D721Med (cell line): Measurements from ENCODE around the gene ZNF606.

ENCODE experiments used
- DNase-seq: peaks from one replicate; pipeline ENCODE4 v3.0.0; 2011; ENCODE audit warnings: low spot score; ENCODE audit not compliant: insufficient read length
- FAIRE-seq: peaks from 2 replicates; lab custom pipeline; 2011; peaks lifted over from hg19 to GRCh38; lab: Jason Lieb, UNC
- TF ChIP-seq, protein P1 (sequence below): IDR thresholded peaks from 2 replicates; pipeline ENCODE4 v1.5.1; 2012; ENCODE audit warnings: mild to moderate bottlenecking, control low read depth; ENCODE audit not compliant: insufficient read depth; ENCODE audit errors: missing control alignments

The ZNF606 gene

DNA sequence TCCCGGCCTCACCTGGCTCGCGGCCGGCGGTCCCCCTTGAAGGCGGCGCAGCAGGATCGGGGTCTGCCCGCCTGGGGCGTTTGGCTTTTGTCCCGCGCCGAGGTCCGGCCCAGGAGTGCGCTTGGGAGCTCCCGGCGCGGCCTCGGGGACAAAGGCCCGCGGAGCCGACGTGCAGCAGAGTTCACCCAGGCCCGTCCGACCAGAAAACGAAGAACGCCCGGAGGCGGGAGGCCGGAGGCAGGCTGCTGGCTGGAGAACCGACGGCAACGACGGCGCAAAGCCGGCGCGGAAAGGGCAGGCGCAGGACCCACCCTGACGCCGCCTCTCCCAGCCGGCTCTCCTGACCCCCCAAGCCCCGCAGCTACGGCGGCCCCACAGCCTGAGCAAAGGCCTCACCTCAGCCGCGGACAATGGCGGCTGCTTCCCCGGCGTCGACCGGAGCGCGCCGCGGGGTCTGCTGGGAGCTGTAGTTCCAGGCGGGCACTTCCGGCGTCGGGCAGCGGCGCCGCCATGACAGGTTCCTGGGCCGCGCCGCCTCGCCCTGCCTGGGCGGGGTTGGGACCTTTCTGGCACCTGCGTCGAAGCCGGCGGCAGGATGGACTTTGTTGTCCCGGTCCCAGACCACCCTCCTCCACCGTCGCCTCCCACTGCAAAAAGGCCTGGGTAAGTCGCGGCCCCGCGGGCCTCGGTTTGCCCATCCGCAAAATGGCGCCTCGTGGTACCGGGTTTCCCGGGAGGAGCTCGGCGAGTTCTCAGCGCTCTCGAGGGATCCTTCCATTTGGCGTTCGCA is at the start of gene ZNF606:
Gene ZNF606 (minus strand): TSS at position 437 of the 790 bp plus-strand sequence. CDS start 1,501 bp downstream, outside the sequence.
- DNase-seq (peak; percentile 83), FAIRE-seq (no peak)
- TF ChIP-seq, protein P1, sequence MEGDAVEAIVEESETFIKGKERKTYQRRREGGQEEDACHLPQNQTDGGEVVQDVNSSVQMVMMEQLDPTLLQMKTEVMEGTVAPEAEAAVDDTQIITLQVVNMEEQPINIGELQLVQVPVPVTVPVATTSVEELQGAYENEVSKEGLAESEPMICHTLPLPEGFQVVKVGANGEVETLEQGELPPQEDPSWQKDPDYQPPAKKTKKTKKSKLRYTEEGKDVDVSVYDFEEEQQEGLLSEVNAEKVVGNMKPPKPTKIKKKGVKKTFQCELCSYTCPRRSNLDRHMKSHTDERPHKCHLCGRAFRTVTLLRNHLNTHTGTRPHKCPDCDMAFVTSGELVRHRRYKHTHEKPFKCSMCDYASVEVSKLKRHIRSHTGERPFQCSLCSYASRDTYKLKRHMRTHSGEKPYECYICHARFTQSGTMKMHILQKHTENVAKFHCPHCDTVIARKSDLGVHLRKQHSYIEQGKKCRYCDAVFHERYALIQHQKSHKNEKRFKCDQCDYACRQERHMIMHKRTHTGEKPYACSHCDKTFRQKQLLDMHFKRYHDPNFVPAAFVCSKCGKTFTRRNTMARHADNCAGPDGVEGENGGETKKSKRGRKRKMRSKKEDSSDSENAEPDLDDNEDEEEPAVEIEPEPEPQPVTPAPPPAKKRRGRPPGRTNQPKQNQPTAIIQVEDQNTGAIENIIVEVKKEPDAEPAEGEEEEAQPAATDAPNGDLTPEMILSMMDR, result no peak

DNA sequence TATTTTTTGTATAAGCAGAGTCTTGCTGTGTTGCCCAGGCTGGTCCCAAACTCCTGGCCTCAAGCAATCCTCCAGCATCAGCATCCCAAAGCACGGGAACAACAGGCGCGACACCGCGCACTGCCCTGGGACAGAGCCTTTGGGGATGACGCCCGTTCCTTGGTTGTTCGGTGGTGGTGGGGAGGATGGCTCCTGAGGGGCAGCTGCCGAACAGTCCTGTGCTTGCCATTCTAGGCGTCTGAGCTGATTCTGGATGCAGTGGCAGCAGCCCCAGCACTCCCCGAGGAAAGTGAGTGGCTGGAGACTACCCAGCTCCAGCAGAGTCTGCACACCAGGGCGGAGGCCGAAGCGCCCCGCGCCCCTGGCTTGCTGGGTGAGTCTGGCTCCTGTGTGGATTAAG is 49.6 kb upstream of the ZNF606 start:
- TF ChIP-seq, protein P1, result no peak
- FAIRE-seq (no peak), DNase-seq (no peak)

DNA sequence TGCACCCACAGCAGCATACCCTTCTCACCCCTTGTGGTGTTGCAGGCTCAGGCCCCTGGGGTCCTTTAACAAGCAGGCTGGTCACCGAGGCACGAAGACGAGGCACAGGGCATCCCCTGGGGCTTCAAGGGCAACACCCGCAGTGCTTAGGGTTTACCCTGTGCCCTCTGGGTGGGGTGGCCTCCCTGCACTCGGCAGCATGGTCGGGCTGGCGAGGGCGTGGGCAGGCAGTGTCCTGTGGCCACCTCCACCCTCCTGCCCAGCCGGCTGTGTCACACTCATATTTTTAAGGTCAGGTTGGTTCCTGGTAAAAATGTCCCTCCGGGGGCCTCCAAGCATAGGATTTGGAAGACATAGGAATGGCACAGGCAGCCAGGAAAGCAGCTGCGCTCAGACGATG is 45.1 kb upstream of the ZNF606 start:
- DNase-seq (no peak), FAIRE-seq (no peak)
- TF ChIP-seq, protein P1, result no peak

DNA sequence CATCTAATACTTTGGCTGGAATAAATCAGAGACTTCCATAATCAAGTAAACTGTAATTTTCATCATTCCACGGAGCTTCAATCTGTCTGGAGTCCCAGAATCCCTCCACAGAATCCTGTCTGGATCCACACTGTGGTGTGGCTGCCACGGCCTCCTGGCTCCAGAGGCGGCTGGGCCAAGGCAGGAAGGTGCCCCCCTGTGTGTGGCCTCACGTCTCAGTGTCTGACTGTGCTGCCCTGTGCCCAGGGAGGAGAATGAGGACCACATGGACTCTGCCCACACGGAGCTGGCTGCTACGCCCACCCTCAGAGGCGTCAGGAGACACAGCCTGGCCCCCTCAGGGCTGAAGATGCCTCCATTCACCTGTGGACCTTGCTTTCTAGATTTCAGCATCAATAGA is 44.2 kb upstream of the ZNF606 start:
- TF ChIP-seq, protein P1, result no peak
- DNase-seq, result no peak
- no peak for FAIRE-seq

DNA sequence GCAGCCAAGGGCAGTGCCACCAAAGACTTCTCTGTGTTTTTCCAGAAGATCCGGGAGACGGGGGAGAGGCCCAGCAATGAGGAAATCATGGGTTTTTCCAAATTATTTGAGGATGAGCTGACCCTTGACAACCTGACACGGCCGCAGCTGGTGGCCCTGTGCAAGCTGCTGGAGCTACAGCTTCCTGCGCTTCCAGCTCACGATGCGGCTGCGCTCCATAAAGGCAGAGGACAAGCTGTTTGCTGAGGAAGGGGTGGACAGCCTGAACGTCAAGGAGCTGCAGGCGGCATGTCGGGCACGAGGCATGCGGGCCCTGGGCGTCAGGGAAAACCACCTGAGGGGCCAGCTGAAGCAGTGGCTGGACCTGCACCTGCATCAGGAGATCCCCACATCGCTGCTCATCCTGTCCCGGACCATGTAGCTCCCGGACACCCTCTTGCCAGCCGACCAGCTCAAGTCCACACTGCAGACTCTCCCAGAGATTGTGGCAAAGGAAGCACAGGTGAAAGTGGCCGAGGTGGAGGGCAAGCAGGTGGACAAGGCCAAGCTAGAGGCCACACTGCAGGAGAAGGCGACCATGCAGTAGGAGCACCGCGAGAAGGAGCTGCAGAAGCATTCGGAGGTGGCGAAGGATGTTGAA is 42.9 kb upstream of the ZNF606 start:
- FAIRE-seq (no peak), DNase-seq (no peak)
- TF ChIP-seq, protein P1, result no peak

DNA sequence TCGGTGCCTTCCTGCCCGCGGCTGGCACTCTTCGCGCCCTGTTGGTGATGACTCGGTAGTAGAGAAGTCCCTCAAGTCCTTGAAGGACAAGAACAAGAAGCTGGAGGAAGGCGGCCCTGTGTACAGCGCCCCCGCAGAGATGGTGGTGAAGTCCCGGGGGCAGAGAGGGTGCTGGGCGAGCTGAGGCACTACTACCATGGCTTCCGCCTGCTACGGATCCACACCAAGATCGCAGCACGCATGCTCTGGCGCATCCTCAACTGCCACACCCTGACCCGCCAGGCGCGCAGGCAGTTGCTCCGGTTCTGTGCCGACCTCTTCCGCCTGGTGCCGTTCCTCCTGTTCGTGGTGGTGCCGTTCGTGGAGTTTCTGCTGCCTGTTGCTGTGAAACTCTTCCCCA is 42.3 kb upstream of the ZNF606 start:
- DNase-seq, result no peak
- FAIRE-seq, result no peak
- TF ChIP-seq, protein P1, result no peak

DNA sequence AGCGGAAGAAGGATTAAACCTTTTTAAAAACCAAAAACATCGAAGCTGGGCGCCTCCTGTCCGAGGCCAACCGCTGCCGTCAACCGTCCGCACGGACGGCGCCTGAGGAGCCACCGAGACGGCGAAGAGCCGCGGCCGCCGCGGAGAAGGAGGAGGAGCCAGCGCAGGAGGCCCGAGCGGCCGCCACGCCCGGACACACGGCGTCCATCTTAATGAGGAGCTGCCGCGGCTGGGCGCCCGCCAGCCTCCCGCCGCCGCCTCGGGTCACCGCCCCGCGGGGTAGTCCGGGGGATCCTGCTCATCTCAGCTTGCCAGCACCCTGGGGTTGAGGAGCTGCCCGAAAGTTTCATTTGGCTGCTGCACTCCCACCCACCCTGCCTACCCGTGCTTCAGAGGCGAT is 41.8 kb upstream of the ZNF606 start:
- TF ChIP-seq, protein P1, result no peak
- no peak for DNase-seq
- FAIRE-seq, result no peak
